ENCODE data around the gene FBXO30. TPM values are rescaled to one million over a fixed set of nuclear protein-coding genes. Genes with fewer than 3 reads are reported as not detected.

FBXO30 gene
- total and polyA plus RNA-seq, 8 donors: 1.2 to 32.5 (median 5.2) TPM

GRCh38 chr6:145789443-145789842 lies 25.2 kb downstream of the FBXO30 start:
- TF ChIP-seq CTCF (IDR thresholded peaks at IDR 0.05) (no peak), POLR2AphosphoS5 (IDR thresholded peaks at IDR 0.05) (no peak), EP300 (IDR thresholded peaks at IDR 0.05) (no peak), POLR2A (IDR thresholded peaks at IDR 0.05) (no peak)
- Histone ChIP-seq H3K27me3 (no peaks in the 10 kb centered on the region), H3K9me3 (peaks cover 5 to 18% (median 8%) of the 10 kb centered on the region in 4 donors), H3K27ac (no peak overlapping the region), H3K4me1 (no peaks in the 10 kb centered on the region), H3K36me3 (peaks cover 0 to 23% (median 8%) of the 10 kb centered on the region in 4 donors), H3K4me3 (no peak overlapping the region)
- WGBS, 5 donors: 74 to 91% (median 86%) methylated on average over 3 of the region's 3 CpGs
- intact Hi-C loops (cut with DNase I; ENCODE audit: low total_unique reads): no loop called here
- no peak for DNase-seq

GRCh38 chr6:145787688-145788087 lies 26.9 kb downstream of the FBXO30 start:
- intact Hi-C loops (cut with DNase I; ENCODE audit: low total_unique reads): no loop called here
- peaks cover 5 to 18% (median 8%) of the 10 kb centered on the region in 4 donors for H3K9me3 ChIP-seq
- 91 to 99% (median 94%) methylated on average over 3 of the region's 3 CpGs for WGBS, 5 donors

GRCh38 chr6:145784683-145785082 lies 29.9 kb downstream of the FBXO30 start:
- H3K9me3 ChIP-seq: peaks cover 0 to 4% (median 0%) of the 10 kb centered on the region in 4 donors
- intact Hi-C loops (cut with DNase I; ENCODE audit: low total_unique reads): no loop called here
- peaks cover 0 to 24% (median 8%) of the 10 kb centered on the region in 4 donors for H3K36me3 ChIP-seq
- no peak for TF ChIP-seq POLR2AphosphoS5 (IDR thresholded peaks at IDR 0.05)
- no peak for TF ChIP-seq EP300 (IDR thresholded peaks at IDR 0.05)
- no peak for TF ChIP-seq POLR2A (IDR thresholded peaks at IDR 0.05)
- TF ChIP-seq CTCF (IDR thresholded peaks at IDR 0.05): no peak
- no peaks in the 10 kb centered on the region for H3K27me3 ChIP-seq
- H3K27ac ChIP-seq: no peak overlapping the region
- no peak for DNase-seq
- no peak overlapping the region for H3K4me3 ChIP-seq
- 71 to 90% (median 88%) methylated on average over 1 of the region's 1 CpG for WGBS, 5 donors
- no peaks in the 10 kb centered on the region for H3K4me1 ChIP-seq

More at GRCh38 chr6:145787688-145788087, 26.9 kb downstream of the FBXO30 start:
- DNase-seq: no peak
- no peaks in the 10 kb centered on the region for H3K27me3 ChIP-seq
- no peak overlapping the region for H3K27ac ChIP-seq
- TF ChIP-seq POLR2A (IDR thresholded peaks at IDR 0.05): no peak
- no peak for TF ChIP-seq CTCF (IDR thresholded peaks at IDR 0.05)
- TF ChIP-seq POLR2AphosphoS5 (IDR thresholded peaks at IDR 0.05): no peak
- no peak for TF ChIP-seq EP300 (IDR thresholded peaks at IDR 0.05)
- H3K4me1 ChIP-seq: no peaks in the 10 kb centered on the region
- H3K36me3 ChIP-seq: peaks cover 0 to 26% (median 8%) of the 10 kb centered on the region in 4 donors
- H3K4me3 ChIP-seq: no peak overlapping the region

- H3K4me3 ChIP-seq: no peak overlapping the region
- H3K27ac ChIP-seq: no peak overlapping the region
- H3K36me3 ChIP-seq: peaks cover 0 to 24% (median 8%) of the 10 kb centered on the region in 4 donors
- H3K27me3 ChIP-seq: no peaks in the 10 kb centered on the region
- no peaks in the 10 kb centered on the region for H3K4me1 ChIP-seq
- 86 to 91% (median 88%) methylated on average over 5 of the region's 5 CpGs for WGBS, 5 donors
- no peak for DNase-seq
- peaks cover 0 to 8% (median 0%) of the 10 kb centered on the region in 4 donors for H3K9me3 ChIP-seq
- TF ChIP-seq CTCF (IDR thresholded peaks at IDR 0.05): no peak
- no peak for TF ChIP-seq EP300 (IDR thresholded peaks at IDR 0.05)
- no peak for TF ChIP-seq POLR2A (IDR thresholded peaks at IDR 0.05)
- no peak for TF ChIP-seq POLR2AphosphoS5 (IDR thresholded peaks at IDR 0.05)
- intact Hi-C loops (cut with DNase I; ENCODE audit: low total_unique reads): no loop called here
These were observed 30.8 kb downstream of the FBXO30 start for GRCh38 chr6:145783796-145784195.

All from stomach (tissue), 9 donors.